Activated CD4-positive, alpha-beta T cell treated with anti-CD3 and anti-CD28 coated beads, Interleukin-10, Interleukin-2, amounts not matched to agents 100 ng/mL and 50 ng/mL, durations not matched to agents 16 hours and 8 hours (primary cell): Measurements from ENCODE around the gene SPRYD7.
"Not testable (repeated sequence)": the region's sequence is repeated elsewhere in the genome, so short reads cannot be mapped to it uniquely, and the experiment has no call there.

Experiments
- DNase-seq: peaks from one replicate; pipeline ENCODE4 v3.0.0-alpha.2; 2020

Gene SPRYD7

DNA sequence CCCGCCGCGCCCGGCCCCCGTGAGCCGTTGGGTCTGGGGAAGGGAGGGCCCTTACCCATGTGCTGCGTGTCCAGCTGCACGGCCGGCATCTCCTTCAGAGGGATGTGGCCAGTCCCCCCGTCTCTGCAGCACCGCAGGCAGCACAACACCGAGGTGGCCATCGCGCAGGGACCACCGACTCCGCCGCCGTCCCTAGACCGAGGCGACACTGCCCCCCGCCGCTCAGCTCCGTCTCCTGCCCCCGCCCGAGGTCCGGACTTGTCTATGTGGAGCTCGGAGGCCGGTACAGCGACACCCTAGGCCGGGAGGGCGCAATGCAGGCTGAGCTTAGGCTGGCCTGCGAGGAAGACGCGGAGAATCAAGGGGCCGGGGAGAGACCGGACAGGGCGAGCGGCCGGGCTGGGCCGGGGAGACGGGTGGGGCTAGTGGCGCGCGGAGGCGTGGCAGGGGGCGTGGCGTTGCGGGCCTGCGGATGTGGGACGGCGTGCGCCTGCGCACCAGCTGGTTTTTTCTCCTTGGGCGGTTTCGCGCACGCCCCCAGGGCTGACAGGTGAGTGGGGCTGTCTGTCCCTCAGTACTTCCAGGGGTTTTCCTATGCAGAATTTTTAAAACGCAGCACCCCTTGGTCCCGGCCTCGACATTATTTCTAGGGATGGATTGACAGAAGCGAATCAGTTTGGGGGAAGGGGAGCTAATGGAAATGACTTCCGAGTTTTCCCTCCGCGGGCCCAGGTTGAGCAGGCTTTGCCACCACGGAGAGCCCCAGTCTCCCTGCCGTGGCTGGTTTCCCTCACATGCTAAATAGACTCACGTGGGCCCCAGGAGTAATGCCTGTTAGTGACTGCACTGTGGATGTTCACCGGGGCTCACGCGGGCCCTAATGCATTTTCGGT lies at the start of gene SPRYD7:
SPRYD7 (minus strand) TSS at position 266 of the 893 bp plus-strand sequence; CDS start at position 161, 105 bp downstream.
- peak; percentile 97 for DNase-seq

- no peak for DNase-seq
These were observed 49.0 kb upstream of the SPRYD7 start for GRCh38 chr13:49985129-49985528.

- no peak for DNase-seq
These were observed 44.1 kb upstream of the SPRYD7 start for GRCh38 chr13:49980266-49980665.

GRCh38 chr13:49977992-49978391 lies 41.9 kb upstream of the SPRYD7 start:
- DNase-seq, result no peak

DNA sequence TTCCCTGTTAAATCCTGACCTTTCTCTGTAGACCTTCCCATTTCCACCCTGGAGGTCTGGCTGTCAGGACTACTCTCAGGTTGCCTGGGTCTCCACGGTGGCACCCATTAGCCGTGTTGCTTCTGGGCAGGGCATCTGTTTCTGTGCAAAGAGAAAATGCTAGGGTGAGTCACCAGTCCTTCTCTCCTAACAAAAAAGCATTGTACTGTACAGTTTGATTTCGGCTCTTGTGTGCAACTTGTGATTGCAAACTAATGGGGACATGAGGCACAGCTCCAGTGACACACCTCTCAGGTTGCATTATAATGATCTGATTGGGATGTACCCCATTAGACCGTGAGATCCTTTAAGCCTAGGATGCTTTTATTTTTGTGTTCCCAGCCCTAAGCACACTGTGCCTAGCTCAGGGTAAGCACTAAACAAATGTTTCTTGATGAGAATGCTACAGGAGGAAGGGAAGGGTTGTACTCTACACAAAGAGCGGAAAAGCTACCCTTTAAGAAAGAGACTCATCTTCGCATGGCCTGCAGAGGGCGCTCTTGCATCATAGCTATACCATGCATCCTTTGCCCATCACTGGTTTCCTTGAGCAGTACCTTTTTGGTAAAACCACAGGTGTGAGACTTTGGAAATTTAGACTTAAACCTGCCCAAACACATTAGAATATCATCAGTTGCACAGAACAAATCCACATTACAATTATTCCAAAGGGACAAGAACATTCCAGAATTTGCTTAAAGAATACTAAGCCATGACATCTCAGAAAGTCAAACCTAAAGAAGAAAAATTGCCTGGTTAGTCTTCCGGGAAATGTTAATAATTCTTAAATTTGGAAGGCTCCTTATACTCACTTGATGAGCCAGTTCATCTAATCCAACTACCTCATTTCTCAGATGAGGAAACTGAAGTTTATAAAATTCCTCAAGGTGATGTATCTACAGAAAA lies 40.4 kb upstream of the SPRYD7 start:
- peak; percentile 75 for DNase-seq

DNA sequence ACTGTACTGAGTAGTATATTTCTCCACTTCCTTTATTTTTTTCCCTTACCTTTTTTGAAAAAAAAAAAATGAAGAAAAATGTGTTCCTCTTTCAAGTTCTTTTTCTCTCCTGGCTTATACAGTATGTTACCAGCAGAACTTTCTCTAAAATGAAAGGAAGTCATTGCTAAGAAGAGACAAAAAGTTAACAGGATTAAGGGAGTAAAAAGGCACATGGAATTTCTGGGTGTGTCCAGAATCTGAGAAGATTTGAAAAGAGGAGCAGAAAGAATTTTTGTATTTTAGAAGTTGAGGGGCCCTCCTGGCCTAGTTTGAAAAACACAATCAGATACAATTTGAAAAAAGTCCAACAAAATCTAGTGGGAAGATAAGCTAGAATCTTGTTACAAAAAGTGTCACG lies 39.7 kb upstream of the SPRYD7 start:
- DNase-seq, result no peak

DNA sequence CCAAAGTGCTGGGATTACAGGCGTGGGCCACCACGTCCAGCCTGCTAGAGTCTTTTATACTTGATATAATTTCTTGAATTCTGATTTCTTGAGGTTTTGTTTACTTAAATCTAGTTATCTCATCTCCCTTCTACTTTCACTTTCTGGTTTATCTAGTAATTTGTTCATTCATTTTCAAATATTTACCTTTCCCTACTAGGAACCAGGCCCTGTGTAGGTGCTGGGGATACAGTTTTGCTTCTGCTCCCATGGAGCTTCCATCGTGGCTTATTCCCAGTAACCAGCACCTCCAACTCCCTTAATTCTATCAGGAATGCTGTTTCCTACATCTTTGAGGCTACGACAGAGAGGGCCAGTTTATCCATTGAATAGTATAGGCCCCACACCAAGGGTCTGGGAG lies 36.6 kb upstream of the SPRYD7 start:
- DNase-seq, result no peak

DNA sequence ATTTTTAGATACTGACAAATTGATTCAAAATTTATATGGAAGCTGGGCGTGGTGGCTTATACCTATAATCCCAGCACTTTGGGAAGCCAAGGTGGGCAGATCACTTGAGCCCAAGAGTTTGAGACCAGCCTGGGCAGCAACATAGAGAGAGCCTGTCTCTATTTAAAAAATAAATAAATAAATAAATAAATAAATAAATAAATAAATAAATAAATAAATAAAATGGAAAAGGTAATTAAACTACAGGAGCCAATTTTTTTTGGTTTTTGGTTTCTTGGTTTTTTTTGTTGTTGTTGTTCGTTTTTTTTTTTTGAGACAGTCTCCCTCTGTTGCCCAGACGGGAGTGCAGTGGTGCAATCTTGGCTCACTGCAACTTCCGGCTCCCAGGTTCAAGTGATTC lies 31.3 kb upstream of the SPRYD7 start:
- no peak for DNase-seq

DNA sequence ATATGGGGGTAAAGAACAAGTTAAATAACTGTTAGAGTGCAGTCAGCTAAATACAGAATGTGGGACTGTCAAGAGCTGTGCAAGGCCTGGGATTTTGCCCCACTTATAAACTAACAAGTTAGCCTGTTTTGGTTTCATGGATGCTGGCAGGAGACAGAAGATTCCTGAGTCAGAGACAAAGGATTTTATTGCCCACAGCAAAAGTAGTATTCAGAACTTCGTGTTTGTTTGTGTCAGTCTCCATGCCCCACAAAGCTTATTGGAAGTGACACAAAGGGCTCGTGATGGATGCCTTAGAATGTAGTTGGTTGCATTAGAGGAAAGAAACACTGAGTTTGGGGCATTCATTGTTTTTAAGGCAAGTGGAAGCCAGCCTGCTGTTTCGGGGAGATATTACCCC lies 22.2 kb upstream of the SPRYD7 start:
- DNase-seq, result no peak

DNA sequence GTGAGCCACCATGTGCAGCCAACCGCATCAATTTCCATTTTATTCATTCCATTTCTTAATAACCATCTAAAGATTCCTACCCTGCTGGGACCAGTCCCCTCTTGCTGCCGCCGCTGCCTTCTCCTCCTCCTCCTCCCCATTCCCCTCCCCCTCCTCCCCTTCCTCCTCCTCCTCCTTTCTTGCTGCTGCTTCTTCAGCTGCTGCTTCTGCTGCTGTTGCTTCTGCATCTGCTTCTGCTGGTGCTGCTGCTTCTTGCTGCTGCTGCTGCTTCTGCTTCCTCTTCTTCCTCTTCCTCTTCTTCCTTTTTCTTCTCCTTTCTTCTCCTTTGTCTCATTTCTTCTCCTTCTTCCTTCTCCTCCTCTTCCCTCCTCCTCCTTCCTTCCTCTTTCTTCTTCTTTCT lies 20.0 kb upstream of the SPRYD7 start:
- no peak for DNase-seq

- DNase-seq, result no peak
These were observed 18.7 kb upstream of the SPRYD7 start for GRCh38 chr13:49954674-49955455.

DNA sequence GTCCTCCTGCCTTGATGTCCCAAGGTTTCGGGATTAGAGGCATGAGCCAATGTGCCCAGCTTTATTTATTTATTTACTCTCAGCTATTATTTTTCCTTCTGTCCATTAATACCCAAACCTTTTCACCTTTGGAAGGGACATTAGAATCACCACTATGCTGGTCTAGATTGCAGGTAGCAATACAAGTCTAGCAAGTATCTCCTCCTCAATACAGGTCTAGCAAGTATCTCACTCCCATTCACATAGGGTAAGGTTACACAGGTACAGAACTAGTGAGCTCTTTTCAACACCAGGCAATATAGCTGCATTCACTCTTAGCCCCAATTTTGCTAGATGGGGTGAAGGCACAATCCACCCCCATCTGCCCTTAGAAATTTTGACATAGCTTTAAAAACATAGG lies 17.4 kb upstream of the SPRYD7 start:
- DNase-seq, result no peak

DNA sequence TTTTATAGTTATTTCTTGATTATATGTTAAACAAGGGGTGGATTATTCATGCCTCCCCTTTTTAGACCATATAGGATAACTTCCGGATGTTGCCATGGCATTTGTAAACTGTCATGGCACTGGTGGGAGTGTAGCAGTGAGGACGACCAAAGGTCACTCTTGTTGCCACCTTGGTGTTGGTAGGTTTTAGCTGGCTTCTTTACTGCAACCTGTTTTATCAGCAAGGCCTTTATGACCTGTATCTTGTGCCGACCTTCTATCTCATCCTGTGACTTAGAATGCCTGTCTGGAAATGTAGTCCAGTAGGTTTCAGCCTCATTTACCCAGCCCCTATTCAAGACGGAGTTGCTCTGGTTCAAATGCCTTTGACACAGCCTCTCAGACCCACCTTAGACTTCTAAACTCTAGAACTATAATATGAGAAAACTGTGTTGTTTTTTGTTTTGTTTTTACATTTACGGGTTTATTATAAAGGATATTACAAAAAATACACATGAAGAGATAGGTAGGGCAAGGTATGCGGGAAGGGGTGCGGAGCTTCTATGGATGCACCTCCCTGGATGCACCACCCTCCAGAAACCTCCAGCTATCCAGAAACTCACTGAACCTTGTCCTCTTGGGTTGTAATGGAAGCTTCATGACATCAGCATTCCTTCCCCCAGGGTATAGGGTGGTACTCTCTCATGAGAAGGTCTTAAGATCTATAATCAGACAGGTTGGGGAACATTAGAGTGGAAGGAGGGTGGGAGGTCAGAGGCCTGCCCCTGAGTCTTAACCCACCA lies 15.8 kb upstream of the SPRYD7 start:
- no peak for DNase-seq

- DNase-seq, result not testable (repeated sequence)
These were observed 12.7 kb upstream of the SPRYD7 start for GRCh38 chr13:49948777-49949270.

DNA sequence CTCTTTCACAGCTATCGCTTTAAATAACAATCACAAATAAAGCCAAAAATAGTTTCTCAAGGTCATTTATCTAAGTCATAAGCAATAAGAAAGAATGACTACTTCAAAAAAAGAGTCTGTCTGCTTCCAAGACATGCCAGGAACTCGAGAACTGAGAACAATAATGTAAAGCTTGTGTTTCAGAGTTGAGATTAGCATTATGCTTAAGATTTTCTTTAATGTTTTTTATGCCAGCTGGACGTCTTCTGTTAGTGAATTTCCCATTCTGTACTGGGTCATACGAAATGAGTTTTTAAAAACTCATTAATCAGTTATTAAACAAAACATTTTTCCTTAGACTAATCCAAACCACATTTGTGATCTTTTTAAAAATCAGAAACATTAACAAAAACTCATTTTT lies 3.2 kb upstream of the SPRYD7 start:
- no peak for DNase-seq

DNA sequence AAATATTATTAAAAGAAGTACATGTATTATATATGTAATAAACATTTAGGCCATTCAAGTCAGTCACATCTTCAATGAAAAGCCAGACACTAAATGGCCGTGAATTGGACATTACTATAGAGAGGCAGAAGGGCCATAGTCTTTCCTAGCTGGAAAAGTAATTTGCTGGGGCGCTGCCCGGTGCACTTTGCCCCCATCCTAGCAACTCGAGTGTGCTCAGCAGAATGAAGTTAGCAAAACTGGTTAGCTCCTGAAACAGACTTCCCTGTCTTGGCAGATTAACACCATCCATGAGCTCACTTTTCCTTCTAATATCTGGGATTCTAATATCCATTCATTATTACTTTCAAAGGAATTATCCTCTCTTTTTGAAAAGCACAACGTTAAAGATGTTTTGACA lies 2.8 kb upstream of the SPRYD7 start:
- no peak for DNase-seq

- no peak for DNase-seq
These were observed 2.2 kb upstream of the SPRYD7 start for GRCh38 chr13:49938314-49938713.

GRCh38 chr13:49936968-49937273 lies 781 bp upstream of the SPRYD7 start:
- no peak for DNase-seq

DNA sequence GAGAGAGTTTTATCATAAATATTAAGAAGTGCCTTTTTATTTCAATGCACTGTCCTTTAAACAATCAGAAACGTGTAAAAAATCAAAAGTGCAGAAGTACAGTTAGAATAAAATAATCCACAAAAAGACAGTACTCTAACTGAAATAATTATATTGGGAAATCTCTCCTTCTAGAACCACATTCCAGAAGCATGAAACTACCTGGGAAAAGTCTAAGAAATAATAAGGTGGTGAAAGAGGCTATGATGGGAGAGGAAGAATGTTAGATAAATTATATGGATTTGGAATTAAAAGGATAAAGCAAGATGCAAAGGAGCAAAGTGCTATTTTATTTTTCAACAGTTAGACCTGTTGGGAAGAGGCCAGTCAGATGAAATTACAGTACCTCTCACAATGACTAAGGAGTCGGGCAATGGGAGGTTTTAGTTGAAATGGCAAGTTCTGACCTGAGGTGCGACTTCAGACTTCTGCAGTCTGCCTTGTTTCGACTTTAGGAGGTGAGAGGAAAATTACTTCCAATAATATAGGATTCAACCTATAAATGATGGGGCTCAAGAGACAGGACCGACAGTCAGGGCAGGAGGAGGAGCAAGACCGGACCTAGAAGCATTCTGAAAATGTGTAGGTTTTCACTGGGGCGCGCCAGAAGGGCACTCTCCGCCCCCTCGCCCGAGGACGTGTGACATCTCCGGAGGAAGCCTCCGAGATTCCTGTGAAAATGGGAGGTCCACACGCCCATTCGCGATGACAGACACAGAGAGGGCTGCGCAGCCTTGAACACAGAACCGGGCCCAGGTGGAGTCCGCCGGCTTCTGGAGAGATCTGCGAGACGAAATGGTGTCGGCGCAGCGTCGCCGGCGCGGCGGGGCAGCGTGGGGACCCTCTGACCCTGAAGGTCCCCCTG lies 717 bp downstream of the SPRYD7 start:
- peak; percentile 53 for DNase-seq

DNA sequence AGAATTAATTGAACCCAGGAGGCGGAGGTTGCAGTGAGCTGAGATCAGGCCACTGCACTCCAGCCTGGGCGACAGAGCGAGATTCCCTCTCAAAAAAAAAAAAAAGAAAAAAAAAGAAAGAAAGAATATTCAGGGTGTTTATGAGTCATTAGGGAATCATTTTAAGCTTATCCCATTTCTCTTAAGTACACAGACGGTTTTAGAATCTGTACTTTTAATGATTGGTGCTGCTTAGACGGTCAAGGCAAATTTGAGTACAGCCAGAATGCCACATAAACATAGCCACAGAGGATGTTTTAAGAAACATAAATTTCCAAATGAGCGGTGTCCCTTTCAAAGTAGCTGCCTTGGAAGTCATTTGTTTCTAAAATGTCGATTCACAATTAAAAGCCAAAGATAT lies 2.6 kb downstream of the SPRYD7 start:
- DNase-seq, result no peak

- no peak for DNase-seq
These were observed 3.3 kb downstream of the SPRYD7 start for GRCh38 chr13:49932868-49933267.
